Hematopoietic multipotent progenitor cell treated with erythropoietin and hydrocortisone succinate and interleukin-3 and kit ligand, for 8 days (in vitro differentiated cells): ENCODE measurements around the gene CNDP2.
"Not testable (repeated sequence)": the region's sequence is repeated elsewhere in the genome, so short reads cannot be mapped to it uniquely, and the experiment has no call there.

Experiments
- DNase-seq: peaks from one replicate; pipeline ENCODE4 v3.0.0-alpha.2; 2015

CNDP2 gene

GRCh38 chr18:74473976-74474640 lies 22.1 kb upstream of the CNDP2 start:
- DNase-seq, result no peak

- peak; percentile 13 for DNase-seq
Measured at GRCh38 chr18:74476140-74476539, 20.0 kb upstream of the CNDP2 start.

- DNase-seq, result no peak
Measured at GRCh38 chr18:74477771-74478170, 18.4 kb upstream of the CNDP2 start.

- no peak for DNase-seq
Measured at GRCh38 chr18:74478316-74478715, 17.8 kb upstream of the CNDP2 start.

GRCh38 chr18:74478880-74479279 lies 17.3 kb upstream of the CNDP2 start:
- no peak for DNase-seq

GRCh38 chr18:74479486-74480148 lies 16.5 kb upstream of the CNDP2 start:
- no peak for DNase-seq

GRCh38 chr18:74480149-74480651 lies 16.0 kb upstream of the CNDP2 start:
- peak; percentile 52 for DNase-seq

- DNase-seq, result no peak
Measured at GRCh38 chr18:74482697-74483096, 13.5 kb upstream of the CNDP2 start.

- no peak for DNase-seq
Measured at GRCh38 chr18:74486119-74486849, 9.9 kb upstream of the CNDP2 start.

- DNase-seq, result no peak
Measured at GRCh38 chr18:74488354-74488753, 7.8 kb upstream of the CNDP2 start.

GRCh38 chr18:74488864-74489263 lies 7.3 kb upstream of the CNDP2 start:
- no peak for DNase-seq

GRCh38 chr18:74489676-74490075 lies 6.5 kb upstream of the CNDP2 start:
- no peak for DNase-seq

- DNase-seq, result no peak
Measured at GRCh38 chr18:74492259-74492658, 3.9 kb upstream of the CNDP2 start.

GRCh38 chr18:74493689-74494088 lies 2.5 kb upstream of the CNDP2 start:
- peak; percentile 63 for DNase-seq

- no peak for DNase-seq
Measured at GRCh38 chr18:74494514-74494913, 1.6 kb upstream of the CNDP2 start.

- DNase-seq, result peak; percentile 59
Measured at GRCh38 chr18:74496508-74497323, 553 bp downstream of the CNDP2 start.

- DNase-seq, result peak; percentile 15
Measured at GRCh38 chr18:74497324-74497676, 1.1 kb downstream of the CNDP2 start.

- no peak for DNase-seq
Measured at GRCh38 chr18:74497778-74498177, 1.6 kb downstream of the CNDP2 start.

GRCh38 chr18:74498712-74499627 lies 2.8 kb downstream of the CNDP2 start:
- DNase-seq, result peak; percentile 77

- DNase-seq, result peak; percentile 83
Measured at GRCh38 chr18:74499633-74500032, 3.5 kb downstream of the CNDP2 start.

- DNase-seq, result no peak
Measured at GRCh38 chr18:74500372-74500771, 4.2 kb downstream of the CNDP2 start.

- not testable (repeated sequence) for DNase-seq
Measured at GRCh38 chr18:74500774-74501173, 4.6 kb downstream of the CNDP2 start.
